Stimulated activated CD4-positive, alpha-beta T cell treated with anti-CD3 and anti-CD28 coated beads, Interleukin-12 subunit alpha, Interleukin-12 subunit beta, amount 100 ng/mL, for 24 hours (primary cell): ENCODE data around the gene SH3BP2.

Experiments used
- DNase-seq, 2 experiments: peaks; one replicate each; pipeline ENCODE4 v3.0.0-alpha.2; 2020; ENCODE audit warnings: low read depth in 2 of 2

Gene SH3BP2

DNA sequence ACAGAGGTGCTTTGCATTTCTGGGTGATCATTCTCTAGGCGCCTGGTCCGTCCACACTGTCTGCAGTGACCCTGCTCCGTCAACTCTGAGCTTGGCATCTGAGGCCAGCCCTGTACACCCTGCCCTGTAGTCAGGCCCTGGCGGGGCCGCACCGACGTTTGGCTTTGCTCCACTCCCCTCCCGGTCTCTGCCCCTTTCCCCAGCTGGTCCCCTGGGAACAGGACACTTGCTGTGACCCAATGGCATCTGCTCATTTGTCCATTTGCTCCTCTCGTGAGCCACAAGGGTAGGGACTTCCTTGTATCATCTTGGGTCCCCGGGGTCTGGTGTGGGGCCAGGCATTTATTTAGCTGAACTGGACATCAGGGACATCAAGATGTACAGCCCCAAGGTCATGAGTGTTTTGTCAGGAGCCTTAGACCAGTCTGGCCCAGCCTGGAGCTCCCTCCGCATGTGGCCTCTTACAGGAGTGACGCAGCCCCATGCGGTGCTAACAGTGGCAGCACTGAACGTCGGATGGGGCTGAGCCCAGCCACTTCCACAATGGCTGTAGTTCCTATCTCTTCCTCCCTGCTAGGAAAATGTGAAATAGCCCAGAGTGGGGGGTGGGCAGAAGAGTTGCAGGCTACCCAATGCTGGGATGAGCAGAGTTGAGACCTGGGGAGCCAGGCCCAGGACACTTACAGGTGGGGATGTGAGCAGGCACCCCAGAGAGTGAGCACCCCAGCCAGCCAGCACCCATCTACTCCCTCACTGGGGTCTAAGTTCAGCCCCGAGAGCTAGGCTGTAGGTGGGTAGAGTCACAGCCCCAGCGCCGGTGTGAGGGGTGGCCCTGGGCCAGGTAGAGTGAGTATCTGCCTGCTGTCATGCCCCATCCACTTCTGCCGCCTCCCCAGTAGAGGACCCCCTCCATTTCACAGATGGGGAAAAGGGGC, 2.0 kb upstream of the SH3BP2 start:
- no peak for DNase-seq

DNA sequence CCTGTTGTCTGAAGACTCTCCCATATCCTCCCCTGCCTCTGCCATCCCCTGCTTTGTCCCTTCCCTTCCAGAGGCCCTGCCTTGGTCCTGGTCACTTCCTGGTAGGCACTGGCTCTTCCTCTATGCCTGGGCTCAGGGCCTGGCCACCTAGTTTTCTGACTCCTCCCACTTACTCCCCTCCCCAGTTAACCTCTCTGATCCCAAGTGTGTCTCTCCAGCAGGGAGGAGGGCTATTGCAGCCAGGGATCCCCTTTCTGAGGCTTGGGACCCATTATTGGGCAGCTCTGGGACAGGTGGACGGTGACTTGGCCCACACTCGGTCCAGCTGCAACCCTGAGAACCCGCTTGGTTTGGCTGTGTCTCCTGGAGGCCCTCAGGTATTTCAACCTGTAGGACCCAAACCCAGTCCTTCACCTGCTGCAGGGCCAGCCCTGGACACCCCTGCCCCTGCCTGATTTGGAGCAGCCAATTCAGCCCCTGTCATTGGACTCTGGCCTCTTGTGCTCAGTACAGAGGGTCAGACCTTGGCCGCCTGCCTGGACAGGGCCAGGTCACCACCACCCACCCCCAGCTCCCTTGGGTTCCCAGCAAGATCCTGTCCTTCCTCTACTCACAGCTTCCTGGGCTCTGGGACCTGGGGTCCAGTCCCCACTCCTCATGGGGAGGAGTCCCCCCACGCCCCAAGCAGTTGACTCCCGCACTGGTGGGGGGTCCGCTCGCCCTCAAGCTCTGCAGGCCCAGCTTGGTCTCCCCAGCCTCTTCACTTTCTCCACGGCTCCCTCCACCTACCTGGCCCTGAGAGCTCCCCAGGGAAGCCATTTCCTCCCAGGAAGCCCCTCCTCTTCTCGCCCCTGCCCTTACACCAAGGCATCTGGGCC, 1.1 kb upstream of the SH3BP2 start:
- no peak for DNase-seq

DNA sequence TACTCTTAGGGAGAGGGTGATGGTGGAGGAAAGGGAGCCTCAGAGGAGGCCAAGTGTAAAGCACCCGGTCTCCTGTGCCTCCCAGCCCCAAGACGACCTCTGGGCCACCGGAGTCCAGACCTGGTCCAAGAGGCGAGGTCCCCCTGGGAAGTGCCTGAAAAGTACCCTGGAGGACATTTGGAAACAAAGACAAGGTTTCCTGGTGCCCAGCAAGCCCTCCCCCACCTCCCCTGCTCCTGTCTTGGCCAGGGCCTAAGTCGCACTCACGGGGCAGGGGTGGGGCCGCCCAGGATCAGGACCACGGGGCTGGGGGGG, 532 bp upstream of the SH3BP2 start:
- no peak for DNase-seq

DNA sequence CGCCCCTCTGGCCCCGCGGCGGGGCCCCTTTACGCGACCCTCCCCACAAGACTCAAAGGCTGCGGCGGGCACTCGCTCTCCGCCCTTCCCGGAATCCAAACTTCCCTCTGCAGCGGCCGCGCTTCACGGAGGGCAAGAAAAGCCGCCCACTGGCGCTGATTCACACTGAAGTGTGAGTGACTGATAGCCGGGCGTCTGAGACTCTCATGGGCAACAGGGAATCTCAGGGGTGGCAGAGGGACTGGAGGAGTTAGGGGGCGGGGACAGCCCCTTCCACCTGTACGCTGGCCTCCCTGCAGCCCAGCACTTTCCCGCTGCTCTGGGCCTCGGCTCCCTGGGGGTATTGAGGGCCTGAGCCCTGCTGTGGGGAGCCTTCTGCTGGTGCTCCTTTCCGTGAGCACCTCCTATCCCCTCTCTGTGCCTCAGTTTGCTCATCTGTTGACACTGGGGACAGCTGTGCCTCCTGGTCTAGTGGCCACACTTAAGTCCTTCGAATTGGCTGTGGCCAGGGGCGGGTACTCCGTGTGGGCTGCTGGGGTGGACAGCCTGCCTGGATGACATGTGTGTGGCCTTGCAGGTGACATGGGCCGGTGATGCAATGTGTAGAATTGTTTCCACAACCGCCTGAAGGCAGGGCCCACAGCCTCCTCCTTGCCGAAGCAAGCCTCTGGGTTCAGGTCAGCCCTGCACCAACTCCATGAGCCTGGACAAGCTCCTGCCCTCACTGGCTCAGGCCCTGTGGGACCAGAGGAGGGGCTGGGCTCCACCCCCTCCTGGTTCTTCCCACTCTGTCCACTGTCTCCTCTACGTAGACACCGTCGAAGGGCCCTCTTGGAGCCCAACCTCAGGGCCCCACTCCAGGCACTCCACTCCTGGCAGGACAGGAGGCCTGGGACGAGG, 951 bp downstream of the SH3BP2 start:
- peak in 1 of 2 experiments; percentile 55 for DNase-seq

DNA sequence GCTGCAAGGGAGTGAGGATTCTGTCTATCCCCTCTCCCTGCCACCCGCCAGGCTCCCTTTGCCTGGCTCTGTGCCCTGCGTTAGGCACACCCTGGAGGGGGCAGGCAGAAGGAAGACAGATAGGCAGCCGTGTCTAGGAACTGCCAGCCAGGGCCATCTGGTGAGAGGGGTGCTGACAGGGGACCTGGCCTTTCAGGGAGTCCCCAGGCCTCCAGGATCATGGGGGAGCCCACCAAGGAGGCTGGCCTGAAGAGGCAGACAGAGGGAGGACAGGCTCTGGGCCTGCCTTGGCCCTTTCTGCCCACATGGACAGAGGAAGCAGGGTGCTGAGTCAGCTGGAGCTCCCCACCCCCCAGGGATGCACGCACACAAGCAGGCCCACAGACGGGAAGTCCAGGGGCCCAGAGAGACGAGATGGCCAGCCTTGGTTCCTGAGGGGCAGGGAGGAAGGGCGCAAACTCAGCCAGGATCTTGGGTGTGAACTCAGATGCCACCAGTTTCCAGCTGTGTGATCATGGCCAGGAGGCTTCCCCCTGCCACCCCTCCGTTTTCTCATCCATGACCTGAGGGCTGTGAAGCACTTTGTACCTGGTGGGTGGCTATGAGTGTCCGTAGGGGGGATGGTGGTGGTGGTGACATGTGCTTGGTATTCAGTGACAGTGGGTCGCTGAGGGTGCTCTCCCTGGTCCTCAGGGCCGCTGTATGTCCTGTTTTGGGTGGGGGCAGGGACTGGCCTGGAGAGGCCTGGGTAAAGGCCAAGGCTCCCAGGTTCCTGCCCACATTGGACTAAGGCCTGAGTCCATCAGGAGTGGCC, 1.8 kb downstream of the SH3BP2 start:
- no peak for DNase-seq

DNA sequence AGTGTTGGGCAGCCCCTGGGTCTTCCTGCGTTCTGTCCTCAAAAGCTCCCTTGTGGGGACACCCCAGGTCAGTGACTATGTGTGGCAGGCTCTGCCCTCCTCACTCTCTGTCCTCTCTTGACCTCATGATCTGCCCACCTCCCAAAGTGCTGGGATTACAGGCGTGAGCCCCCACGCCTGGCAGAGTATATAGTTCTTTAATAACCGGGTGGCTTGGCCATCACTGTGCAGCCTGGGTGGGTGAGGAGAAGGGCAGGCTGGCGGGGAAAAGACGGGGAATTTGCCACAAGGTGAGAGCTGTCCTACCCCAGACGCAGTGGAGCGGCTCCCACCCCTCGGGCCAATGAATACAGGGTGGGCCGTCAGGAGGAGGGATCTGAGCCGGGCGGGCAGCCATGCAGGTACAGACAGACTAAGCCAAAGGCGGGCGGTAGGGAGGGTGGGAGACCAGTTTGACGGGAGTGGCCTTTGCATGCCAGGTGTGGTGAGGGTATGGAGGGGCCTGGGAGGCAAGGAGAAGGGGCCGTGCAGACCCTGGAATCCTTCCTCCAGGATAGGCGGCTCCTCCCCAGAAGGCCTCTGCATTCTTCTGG, 2.5 kb downstream of the SH3BP2 start:
- no peak for DNase-seq

DNA sequence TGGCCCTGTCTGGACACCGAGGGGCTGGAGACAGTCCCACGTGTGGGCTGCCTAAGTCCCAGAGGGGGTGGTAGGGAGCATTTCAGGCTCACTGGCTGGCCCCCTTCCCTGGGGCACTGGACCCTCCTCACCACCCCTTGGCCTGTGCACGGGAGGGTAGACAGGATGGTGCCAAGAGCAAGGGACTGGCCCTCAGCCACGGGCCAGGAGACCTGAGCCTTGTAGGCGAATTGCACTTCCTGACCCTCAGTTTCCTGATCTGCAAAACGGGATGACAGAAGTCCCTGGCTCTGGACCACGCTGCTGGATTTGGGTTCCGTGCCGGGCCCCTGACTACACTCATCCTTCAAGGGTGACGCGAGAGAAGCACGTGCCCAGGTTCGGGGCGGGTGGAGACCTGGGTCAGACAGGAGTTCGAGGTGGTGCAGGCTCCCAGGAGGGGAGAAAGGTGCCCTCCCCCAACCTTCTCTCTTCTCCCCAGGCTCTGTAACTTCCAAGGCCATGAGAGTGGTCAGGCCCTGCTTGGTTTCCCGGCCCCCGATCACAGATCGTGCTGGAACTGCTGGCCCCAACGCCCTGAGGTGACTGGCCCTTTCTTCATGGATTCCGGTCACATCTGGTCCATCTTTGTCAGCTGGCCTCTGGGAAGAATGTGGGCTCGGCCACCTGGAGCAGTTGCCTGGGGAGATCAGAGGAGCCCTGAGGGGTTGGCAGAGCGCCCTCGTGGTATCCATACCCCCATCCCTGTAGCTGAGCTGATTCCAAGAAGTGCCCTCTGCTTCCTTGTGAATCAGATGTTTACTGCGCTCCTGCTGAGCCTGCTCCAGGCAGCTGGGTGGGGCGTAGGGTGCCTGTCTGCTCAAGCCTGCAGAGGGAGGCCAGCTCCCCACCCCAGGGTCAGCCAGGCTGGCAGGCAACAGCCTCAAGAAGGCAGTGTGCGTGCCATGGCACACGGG, 3.3 kb downstream of the SH3BP2 start:
- DNase-seq: no peak

DNA sequence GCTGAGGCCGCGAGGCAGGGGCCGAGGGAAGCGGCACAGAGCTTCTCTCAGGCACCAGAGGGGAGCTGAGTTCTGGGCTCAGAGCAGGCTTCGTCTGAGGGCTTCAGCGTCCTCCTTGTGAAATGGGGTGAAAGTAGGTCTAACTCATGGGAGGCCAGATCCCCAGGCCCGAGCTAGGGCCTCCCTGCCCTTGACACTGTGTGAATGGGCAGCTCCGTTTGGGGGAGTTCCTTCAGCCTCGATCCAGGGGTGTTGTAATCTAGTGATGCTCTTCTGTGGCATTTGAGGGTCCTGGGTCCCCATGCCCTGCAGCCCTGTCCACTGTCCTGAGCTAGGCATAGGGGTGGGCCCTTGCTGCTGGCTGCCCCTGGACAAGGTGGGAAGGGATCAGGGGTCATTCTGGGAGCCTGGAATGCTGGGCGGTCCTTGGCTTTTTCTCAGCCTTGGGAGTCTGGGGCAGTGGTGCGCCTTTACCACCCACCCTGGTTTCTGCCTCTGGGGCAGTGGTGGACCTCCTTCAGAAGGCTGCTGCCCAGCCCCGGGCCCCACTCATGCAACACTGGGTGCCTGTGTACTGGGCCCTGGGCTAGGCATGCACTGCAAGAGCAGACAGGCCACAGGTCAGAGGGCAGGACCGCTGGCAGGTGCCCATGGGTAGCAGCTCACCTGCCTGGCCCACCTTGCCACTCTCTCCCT, 4.1 kb downstream of the SH3BP2 start:
- DNase-seq: no peak

DNA sequence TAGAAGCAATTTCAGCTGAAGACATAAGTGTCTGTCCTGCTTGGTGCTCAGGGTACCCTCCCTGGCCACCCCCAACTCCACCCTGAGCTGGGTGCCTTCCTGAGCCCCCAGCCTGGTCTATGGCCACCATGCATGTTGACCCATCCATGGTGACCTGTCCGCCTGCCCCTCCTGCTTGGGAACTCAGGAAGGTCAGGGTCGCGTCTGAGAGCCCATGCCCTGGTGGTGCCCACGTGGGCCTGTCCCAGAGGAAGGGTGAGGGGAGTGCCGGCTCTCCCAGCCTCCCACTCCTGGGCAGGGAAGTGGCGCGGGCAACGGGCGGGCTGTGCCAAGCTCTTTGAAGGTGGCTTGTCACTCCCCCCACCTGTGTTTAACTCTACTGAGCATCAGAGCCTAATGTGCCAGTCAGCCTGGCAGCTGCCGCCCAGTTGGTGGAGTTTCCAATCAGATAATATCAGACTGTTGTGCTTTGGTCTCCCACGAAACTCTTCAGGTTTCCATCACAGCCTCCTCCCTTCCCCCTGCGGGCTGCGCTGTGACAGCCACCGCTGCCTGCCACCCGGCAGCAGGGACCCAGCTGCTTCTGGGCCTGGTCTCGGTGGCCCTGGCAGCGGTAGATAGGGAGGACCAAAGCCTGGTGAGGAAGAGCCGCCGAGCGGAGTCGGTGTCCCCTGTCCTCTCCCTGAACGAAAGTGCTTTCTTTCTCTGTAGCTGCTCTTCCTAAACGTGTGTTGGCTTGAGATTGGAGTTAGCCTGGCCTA, 4.8 kb downstream of the SH3BP2 start:
- peak in 1 of 2 experiments; percentile 46 for DNase-seq

DNA sequence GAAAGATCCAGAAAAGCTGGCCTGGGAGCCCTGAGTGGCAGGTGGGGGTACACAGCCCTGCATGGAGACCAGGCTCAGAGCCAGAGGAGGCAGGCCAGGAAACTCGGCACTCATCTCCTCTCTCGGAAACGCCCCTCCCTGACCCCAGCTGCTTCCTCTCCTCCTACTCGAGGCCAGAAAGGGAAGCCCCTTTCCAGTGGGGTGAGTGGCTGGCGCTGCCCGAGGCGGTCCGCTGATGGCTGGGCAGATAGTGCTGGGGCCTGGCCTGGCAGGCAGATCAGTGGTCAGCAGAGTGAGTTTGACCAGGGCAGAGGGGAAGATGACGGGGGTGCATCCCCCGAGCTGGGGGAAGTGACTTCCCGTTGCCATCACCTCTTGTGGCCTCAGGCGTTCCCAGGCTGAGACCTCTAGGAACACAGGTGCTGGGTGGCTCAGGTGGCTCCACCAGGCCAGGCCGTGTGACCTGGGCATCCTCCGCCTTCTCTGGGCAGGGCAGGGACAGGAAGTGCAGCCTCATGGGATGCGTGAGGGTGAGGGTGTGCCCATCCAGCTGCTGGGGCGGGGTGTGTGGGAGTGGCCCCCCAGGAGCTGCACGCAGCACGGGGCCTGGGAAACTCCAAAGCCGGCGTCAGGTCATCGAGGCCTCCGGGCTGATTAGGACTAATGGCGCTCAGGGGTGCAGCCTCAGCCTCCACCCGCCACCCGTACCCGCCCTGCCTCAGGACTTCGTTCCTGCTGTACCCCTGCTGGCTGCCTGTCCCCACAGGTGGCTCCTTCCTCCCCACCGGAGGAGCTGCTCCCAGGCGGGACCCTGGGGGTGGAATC, 5.7 kb downstream of the SH3BP2 start:
- DNase-seq: peak in 1 of 2 experiments; percentile 58

DNA sequence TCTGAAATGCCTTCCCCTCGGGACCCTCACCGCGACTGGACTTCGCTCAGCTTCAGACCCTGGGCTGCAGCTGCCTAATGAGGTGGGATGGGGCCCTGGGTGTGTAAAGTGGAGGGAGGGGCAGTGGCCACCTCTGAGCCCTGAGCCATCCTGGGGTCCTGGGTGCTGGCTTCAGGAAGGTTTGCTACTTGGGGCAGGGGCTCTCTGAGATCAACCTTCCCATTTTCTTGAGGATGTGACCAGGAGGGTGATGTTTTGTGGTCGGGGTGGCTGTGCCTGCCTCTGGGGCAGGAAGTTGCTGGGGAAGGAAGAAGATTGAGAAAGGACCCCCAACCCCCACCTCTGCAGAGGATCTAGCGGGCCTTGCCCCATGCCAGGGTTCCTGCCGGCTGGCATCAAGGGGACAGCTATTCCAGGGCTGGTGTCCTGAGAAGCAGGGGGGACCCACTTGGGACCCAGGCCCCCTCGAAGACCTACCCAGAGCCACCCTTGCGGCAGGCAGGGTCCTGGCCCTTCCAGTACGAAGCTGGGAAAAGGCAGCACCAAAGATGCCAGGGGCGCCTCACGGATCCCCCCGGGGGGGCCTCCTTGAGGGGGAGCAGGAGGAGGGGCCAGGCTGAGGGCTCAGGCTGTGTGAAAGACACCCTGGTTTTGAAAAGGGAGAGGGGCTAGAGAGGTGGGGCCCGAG, 6.5 kb downstream of the SH3BP2 start:
- DNase-seq: no peak

DNA sequence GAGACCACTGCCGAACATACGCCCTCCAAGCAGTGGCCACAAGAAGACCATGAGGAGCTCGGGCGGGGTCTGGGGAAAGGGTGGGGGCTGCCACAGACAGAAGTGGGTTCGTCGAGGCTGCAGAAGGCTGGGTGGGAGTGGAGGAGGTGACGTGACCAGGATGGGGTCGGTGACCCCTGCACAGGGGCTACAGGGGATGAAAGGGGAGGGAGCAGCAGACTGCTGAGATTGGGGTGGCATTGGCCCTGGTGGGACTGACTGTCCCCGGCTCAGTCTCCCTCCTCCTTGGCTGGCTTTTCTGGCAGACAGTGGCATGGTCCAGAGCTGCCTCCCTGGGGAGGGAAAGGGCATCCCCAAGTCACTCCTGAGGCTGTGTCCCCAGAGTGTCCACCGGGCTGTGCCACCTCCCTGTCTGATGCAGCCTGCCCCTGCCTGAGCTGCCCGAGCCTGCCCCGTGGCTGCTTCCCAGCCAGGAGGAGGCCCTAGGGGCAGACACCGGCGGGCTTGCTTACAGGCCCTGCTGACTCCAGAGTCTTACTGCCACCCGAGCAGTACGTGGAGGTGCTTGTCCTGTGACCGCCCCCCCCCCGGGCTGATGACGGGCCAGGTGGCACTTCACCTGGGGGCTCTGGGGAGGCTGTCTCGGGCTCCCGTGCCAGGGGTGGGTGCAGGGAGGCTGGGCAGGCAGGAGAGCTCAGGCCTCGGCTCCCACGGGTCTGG, 7.2 kb downstream of the SH3BP2 start:
- no peak for DNase-seq

DNA sequence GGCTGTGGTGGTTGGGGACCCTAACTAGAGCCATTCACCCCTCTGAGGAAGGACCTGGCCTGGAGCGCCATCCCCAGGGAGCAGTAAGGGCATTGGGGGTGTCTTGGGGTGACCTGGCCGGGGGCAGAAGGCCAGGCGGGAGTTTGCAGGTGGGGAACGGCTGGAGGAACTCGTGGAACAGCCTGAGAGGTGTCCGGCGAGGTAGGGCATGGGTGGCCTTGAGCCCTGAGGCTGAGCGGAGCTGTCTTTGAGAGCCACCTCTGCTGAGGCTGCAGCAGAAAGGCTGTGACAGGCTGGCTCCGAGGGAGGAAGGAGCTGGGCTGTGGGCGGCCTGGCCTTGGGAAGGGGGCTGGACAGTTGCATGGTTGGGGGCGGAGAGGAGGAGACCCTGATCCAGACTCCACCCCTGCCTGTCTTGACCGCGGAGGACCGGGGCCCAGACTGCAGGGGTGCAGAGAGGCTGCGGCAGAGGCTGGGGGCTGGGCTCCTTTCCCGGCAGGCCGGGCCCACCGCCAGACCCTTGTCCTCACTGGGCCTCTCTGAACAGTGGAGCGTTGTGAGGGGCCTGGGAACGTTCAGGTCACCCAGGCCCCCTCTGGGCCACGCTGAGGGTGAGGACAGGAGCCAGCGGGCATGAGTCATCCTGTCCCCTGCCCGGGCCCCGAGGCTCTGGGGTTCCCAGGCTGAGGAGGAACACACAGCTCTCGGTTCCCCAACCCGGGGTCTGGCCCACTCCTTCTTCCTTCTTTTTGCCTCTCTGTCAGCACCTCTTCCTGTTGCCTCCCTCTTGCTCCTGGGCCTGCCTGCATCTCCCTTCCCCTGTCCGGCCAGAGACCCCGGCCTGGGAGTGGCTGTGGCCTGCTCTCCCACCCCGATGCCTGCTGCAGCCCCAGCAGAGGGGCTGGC, 8.1 kb downstream of the SH3BP2 start:
- no peak for DNase-seq

DNA sequence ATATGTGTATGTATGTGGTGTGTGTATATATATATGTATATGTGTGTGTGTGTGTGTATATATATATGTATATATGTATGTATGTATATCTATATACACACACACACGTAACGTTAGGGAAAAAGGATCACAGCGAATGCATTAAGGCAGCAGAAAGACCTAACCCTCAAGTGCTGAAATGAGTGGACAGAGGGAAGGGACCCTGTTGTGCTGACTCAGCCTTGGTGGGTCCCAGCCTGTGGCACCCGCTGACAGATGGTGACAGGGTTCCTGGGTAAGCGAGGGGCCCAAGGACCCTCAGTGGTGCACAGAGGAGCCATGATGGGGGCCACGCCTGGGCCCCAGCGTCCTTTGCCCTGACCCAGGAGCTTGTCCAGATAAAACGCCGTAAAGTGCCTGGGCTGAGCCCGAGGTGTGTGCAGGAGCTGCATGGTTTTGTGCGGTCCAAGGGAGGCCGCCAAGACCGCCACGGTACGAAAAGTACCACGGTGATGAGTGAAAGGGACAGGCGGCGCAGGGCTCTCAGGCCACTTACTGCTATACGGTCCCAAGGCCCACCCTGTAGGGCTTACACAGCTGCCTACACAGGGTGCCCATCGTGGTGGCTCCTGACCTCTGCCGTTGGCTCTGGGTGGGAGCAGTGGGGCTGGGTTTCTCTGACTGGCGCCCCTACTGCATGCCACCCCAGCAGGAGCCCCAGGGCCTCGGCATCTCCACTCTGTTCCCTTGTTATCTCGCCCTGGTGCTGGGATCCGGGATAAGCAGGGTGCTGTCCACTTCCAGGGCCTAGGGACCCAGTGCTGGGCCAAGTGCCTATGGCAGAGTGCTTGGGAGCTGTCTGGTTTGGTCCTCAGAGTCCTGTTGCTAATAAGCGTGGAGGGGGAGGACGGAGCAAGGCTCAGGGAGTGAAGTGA, 10.0 kb downstream of the SH3BP2 start:
- DNase-seq: no peak
